Germinal center (tissue), 1 donor: ENCODE measurements around the gene PEG3.
A peak's percentile ranks its signal among the peaks of the same experiment; 100 is the strongest.

Source experiments
- DNase-seq: peaks from one replicate; pipeline ENCODE4 v3.0.0; 2012; ENCODE audit warnings: mixed read lengths, low spot score

Gene PEG3

DNA sequence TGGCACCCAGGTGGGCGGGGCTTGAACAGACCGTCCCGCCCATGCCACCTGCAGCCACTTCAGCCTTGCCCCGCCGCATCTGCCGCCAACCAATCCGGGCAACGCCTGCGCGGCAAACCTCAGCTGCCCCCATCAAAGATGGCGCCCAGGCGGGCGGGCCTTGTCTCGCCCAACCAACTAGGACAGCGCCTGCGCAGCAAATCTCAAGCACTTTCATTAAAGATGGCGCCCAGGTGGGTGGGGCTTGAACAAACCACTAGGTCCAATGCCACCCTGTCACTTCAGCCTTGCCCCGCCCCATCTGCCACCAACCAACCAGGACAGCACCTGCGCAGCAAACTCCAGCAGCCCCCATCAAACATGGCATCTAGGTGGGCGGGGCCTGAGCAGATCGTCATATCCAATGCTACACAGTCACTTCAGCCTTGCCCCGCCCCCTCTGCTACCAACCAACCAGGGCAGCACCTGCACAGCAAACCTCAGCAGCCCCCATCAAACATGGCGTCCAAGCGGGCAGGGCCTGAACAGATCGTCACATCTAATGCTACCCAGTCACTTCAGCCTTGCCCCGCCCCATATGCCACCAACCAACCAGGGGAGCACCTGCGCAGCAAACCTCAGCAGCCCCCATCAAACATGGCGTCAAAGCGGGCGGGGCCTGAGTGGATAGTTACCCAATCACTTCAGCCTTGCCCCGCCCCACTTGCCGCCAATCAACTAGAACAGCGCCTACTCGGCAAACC is 1.4 kb downstream of the PEG3 start:
- DNase-seq = peak; percentile 17

DNA sequence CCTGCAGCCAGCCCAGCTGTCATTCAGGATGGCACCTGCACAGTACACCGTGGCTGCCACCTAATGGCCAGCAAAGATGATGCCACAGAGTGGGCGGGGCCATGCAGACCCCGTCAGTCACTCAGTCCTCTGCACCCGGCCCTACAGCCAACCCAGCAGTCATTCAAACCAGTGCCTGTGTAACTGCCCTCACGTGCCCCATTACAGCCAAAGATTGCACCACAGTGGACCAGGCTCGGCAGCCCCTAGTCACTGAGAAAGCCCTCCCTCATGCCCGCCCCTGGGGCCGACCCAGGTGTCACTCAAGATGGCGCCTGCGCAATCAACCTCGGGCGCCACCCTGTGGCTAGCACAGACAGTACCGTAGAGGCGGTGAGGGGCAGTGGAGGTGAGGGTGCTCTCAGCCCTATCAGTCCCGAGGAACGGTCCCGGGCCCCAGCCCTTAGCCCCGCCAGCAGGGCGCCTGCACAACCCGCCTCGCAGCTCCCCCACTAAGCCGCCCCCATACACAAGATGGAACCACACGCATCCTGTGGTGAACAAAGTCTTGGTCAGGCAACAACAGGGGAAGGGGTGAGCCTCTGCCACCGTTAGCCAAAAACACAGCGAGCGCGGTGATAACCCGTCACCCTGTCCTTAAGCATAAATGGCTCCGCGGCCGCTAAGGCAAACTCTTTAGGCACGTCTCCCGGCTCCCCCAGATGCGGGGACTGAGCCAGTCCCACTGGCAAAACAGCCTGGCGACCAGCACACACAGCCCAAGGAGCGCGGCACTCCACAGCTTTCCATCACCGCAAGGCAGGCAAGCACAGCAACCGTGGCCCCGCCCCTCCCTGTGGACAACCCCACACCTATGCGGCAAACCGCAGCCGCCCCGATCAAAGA is 2.3 kb downstream of the PEG3 start:
- DNase-seq = no peak

DNA sequence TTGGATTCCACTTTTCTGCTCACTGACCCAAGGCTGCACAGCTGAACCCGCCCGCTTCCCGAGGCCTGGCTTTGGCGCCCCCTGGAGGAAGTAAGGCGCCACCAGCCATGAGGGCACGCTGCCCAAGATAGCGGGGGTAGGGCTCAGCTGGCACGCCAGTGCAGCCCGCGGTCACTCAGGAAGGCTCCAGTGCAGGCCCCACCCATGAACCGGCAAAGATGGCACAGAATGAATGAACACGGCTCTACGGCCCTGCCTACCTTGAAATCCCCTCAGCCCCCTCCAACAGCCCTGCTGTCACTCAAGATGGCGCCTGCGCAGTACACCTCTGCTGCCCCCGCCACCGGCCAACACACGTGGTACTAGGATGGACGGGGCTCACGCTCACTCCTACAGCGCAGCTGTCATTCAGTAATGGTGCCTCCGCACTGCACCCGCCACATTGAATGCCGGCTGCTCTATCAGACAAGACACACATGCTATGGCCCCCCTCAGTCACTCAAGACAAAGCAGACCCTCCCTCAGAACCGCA is 3.0 kb downstream of the PEG3 start:
- DNase-seq = no peak

DNA sequence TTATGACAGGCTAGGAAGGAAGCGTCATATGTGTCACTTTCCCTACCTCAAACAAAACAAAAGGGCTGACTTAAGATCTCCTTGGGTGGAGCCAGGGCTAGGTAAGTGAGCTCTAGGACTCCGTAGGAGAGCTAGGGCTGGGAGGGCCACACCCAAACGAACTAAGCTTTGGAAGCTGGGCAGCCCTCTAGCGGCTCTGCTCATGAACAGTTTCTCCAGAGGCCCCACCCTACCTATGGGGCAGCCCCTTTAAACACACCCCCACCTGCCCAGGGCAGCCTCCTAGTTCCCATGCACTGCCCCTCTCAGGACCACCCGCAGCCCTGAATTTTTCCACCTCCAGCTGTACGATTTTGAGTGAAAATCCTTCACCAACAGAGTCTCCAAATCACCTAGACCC is 3.5 kb downstream of the PEG3 start:
- DNase-seq = no peak

DNA sequence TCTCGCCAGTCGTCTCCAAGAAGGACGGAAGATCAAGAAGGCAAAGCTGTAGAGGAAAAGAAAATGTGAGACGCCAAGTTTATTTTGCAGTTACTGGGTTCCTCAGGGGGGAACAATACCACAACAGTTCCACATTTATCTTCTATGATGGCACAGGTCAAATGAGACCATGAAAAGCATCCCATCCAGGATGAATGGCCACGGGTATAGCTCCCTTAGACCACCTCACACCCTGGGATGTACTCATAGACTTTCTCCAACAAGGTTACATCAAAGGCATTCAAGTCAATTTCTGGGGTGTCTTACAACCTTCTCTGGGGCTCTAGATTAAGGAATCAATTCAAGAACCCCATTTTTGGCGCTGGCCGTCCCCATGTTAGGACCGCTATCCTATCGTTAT is 4.5 kb downstream of the PEG3 start:
- DNase-seq = no peak

DNA sequence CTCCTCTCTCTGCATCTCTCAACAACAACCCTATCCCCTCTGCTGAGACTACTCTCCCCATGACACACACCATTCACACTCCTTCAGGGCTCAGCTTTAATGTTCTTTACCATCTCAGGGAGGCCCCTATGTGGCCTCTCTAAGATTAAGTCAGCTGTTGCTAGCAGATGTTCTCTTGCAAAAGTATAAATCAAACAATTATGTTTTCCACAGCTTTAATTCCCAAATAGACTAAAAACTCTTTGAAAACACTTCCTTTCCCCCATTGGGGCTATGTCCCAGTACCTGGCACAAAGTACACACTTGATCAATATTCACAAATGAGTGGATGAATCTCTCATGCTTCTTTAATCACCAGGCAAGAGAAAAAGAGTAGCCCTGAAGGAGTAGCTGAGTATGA is 5.1 kb downstream of the PEG3 start:
- no peak for DNase-seq

DNA sequence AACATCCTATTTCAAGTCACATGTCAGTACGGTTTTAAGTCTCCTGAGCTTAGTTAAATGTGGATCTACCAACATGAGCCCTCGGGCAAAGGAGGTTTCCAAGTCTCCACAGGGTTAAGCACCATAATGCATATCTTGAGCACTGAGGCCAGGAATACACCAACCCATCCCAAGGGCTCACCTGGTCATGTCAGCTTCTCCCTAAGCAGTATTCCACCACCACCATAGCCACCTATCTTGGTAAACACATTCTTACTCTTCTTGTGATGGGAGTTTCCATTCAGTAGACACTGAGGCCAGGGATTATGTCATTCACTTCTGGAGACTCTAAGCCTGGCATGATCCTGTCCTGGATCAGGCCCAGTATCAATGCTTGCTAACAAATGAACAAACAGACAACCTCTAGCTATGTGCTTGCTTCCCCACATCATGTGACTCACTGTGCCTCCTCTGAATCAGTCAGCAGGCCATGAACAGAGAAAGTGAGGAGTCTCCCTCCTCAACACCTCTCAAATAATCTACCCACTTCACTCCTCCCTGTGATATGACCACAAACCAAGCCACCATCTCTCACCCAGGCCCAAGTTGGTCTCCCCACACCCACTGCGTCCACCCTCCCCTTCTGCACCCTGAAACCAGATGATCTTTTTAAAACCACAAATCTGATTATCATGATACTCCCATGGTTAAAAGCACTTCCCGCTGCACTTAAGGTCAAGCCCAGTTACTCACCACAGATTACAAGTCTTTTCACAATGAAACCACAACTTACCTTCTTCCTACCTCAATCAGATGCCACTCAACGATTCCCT is 5.8 kb downstream of the PEG3 start:
- no peak for DNase-seq

DNA sequence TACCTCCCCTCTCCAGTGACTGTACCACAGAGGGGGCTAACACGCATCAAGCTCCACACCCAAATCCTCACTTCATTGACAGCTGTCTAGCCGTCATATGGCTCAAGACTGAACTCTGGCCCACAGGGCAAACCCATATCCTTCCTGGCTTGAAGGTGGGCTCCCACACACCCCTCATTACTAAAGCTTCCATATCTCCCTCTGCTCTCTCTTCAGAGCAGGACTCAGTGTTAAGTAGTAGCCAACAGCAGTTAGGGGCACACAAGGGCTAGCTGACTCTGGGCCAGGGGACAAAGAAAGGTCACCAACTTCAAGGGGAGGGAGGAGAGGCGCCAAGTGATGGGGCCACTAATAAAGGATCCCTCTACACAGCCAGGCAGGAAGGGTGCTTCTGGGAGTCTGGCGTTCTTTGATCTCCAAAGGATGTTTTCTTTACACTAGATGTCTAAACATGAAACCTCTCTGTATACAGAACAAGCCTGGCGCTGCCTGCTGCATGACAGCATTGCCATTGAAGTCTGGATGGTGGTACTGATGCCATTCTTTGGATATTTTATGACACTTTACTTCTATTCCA is 8.1 kb downstream of the PEG3 start:
- DNase-seq = no peak

DNA sequence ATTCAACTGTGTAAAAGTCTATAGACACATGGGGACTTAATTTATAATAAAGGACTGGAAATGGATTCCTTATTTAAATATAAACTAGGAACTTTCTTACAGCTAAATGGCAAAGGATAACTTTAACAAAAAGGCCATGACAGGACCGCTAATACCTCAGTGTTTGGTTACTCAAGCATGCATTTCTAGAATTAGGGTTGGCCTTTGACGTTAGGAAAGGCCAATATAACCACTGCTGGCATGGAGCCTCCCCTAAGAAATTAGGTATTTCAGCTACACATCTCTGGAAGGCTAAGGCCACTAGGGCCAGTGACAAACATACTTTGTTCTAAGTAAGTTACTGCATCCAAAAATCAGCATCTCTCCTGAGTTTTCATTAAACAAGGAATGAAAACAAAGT is 9.3 kb downstream of the PEG3 start:
- no peak for DNase-seq

DNA sequence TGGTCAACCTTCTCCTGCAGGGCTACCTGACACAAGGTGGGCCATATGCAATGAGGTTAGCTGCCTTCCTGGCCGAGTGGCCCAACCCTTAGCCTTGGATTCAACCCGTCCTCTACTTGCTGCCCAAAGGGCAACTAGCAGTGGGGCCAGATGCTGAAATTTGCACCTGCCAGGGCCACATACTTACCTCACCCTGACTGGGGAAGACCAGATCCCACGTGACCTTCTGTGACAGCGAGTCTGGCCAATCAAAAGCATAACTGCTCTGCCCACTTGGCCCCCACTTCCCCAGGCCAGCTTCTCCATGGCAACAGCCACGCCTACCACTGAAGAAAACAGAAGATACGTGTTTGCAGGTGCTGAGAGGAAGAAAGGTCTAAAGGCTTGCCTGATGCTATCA is 10.9 kb downstream of the PEG3 start:
- DNase-seq = no peak

DNA sequence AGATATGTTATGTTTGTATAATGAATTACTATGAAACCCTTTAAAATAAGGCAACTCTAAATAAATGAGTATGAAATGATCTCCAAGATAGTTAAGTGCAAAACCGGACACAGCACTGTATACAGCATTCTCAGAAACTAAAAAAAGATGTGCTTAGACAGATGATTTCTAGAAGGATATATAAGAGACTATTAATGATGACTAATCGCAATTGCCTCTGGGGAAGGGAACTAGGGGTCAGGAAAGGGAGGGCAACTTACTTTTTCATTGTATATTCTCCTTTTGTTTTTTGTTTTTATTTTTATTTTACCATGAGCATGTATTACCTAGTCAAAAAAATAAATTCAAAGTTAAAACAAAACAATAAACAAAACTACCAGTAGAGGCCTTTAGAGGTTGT is 12.8 kb downstream of the PEG3 start:
- no peak for DNase-seq

DNA sequence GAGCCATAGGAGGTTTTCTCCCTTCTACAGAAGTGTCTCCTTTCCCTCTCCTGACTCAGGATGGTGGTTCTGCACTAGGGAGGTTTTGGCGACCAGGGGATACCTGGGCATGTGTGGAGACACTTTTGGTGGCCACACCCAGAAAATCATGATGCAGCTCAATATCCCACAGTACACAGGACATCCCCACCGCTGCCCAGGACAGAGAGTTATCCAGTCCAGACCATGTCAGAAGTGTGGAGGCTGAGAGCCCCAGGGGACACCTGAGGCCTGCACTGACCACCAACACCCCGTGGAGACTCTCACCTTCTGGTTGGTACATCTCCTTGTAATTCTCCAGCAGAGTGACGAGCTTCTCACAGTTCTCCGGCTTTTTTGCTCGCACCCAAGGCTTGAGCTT is 16.6 kb downstream of the PEG3 start:
- no peak for DNase-seq

DNA sequence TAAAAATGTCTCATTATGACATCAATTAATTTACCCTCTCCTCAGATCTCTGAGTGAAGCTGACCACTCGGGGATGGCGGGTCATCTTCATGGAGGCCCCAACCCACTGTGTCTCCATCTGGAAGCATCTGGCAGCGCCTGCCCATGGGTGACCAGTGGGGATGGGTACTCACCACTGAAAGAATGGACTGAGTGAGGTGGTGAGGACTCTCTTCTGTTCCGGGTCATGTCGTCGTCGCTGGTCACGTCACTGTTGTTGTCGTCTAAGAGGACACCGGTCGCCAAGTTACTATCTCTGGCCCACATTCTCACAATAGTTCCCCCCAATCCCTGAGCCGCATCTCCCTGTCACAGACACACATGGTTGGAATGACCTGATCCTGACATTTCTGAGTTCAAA is 17.1 kb downstream of the PEG3 start:
- DNase-seq = no peak

DNA sequence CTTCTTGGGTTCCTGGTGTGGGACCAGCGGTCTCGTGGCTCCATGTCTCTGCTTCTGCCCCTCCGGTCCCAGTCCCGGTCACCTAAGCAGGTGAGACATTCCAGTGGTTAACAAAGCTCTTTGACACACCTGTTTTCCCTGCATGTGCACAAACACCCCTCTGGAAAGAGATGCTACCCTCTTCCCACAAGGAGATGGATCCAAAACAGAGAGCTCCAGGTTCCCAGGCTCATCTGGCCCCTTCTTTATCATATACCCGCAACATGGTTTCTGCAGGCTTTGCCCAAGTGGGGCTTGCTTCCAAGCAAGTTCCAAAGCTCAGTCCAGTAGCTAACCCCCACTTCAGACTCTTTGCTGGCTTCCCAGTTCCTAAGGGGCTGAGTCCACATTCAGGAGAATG is 17.8 kb downstream of the PEG3 start:
- DNase-seq = no peak

DNA sequence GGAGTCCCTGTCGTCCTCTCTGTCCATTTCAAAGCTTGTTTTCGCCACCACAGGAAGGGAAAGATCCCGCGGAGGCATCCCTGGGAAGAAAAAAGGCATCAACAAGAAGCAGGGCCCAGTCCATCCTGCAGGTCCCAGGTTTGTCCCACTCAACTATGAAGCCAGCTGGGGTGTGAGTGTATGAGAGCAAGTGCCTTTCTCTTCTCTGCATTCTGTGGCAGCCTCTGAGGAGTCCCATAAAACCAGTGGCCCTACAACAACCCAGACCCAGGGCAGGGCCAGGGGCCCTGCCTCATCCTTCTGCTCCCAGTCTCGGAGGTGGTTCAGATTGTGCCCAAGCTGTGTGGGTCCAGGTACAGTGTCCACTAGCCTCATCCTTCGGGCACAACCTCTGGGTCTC is 18.9 kb downstream of the PEG3 start:
- no peak for DNase-seq

DNA sequence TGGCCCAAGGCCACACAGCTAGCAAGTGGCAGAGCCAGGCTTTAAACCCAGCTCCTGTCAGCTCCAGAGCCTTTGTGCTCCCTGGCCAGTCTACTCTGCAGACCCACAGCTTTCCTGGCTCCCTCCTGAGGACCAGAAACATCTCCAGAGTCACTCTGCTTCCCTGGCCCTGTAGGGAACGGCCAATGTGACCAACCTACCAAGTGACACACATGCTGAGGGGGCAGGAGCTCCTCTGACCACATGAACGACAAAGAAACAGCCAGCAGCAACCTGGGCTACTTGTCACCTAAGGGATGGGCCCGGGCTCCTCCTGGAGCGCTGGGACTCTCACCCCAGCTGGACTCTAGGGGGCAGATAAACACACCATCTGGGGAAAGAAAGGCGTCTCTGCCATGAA is 19.3 kb downstream of the PEG3 start:
- no peak for DNase-seq

DNA sequence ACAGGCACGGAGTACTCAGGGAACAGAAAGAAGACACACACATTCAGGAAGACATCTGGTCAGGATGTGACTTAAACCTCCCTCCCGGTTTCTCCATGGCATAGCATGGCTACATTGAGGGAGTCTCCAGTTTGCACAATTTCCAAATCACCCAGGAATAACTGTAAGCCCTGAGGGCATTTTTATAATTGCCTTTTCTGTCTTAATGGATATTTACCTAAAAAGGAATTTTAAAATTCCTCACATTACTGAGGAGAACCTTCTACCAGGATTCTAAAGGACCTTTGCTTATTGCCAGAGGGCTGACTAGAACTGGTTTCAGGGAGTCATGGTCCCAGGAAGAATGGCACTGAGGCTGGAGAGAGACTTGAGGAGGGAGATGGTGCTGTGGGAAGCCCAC is 21.4 kb downstream of the PEG3 start:
- no peak for DNase-seq

DNA sequence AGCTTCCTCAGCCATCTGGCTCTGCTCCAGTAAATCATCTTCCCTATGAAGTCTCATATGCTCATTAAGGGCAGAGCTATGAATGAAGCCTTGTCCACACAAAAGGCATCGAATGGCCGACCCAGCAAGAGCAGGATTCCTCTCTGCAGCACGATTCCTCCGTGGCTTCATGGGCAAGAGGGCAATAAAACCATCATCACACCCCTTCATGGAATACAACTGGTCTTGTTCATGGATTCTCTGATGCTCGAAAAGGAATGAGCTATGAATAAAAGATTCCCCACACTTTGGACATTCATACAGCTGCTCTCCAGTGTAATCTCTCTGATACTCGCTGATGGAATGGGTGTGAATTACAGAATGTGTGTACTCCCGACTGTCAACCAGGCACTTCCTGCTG is 25.9 kb downstream of the PEG3 start:
- no peak for DNase-seq

DNA sequence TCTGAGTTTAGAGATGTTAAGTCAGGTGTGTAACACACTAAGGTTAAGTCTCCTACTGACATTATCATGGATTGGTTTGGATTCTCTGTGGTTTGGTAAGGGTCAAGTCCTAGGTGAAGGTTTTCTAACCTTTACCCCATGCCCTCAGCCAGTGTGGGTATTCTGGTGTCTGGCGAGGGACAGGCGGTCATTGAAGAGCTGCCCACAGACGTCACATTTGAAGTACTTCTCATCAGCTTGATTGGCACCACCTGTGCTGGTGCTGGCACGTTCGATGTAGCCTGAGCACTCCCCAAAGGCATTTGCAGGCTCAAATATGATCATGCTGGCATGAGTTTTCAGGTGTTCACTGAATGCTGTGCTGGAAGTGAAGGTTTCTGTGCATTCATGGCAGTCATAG is 27.0 kb downstream of the PEG3 start:
- no peak for DNase-seq

DNA sequence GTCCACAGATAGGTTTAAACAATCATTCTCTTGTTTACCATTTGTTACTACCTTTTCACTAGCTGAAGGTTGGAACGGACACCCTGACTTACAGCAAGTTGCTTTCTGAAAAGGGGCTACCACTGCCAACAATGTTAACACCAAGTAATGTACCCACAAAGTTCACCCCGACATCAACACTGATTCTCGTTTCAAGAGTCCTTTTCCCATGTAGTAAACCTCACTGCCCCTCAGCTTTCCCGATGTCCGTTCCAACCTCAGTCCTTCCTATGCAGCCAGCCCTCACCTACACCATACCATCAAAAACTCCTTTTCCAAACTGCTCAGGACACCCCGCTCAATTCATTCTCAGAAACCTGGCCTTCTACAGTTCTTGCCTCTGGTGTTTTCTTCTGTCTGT is 29.0 kb downstream of the PEG3 start:
- DNase-seq = no peak

DNA sequence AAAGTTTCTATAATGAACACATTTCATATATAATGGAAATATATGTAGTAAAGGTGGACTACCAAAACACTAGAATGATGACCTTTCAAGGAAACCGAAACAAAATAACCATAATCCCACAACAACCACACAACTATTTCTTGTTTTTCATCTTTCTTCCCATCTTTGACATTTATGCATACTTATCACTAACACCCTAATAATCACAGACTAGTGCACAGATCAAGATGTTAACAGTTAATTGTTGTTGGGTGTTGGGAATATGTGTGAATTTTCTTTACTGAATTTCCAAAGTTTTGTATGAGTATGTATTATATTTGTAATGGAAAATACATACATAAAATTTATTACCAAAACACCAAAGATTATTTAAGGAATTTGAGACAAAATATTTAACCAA is 30.3 kb downstream of the PEG3 start:
- no peak for DNase-seq

DNA sequence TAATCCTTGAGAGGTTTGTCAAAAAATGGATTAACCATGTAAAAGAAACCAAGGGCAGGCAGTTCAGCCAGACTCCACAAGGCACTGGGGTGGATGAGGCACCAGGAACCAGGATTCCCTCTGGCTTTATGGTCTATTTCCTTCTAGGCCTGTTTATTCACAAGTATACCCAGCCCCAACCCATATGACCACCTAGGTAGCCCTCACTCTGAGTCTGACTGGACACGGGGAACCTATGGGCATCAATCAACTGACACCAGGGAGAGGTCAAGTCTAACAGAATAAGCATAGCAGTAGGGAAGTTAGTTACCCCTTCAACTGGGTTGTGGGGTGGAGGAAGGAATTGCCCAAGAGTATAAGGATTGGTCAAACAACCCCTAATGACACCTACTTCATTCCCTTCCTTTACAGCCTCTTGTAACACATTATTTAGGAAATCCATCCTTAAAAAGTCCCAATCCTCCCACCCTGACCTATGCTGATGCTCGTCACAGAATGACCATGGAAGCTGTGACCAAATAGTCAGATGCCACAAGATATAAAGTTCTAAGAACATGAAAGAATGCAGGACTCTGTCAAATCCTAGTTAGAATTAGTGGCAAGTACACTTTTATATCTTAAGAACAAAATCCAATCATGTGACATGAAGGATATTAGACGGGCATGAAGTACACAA is 31.7 kb downstream of the PEG3 start:
- DNase-seq = no peak
